Adrenal gland (tissue), 12 donors: Measurements from ENCODE around the gene LHPP. TPM values are rescaled to one million over a fixed set of nuclear protein-coding genes. Genes with fewer than 3 reads are reported as not detected.
A peak's percentile ranks its signal among the peaks of the same experiment; 100 is the strongest.

Experiments used
- DNase-seq, 7 donors: peaks; one replicate each; pipeline ENCODE4 v3.0.0-alpha.2; 2019 to 2020
- H3K27ac ChIP-seq, 5 donors: fragments of 200-600 bp; sonication (generic) in 4 of 5; 1 replicate in 3 of 5; 2 replicates in 2 of 5; pipeline versions ENCODE4 v1.5.1 to v1.8.0; 2016 to 2020; ENCODE audit warnings: mild to moderate bottlenecking in 1 of 5
- H3K27me3 ChIP-seq: fragments of 200-600 bp; 2 replicates; pipeline ENCODE4 v1.8.0; 2021
- H3K36me3 ChIP-seq, 2 donors: fragments of 200-600 bp; replicated peaks in 1 of 2; 1 replicate in 1 of 2; 2 replicates in 1 of 2; pipeline versions ENCODE4 v1.5.1 to v1.8.0; 2018 to 2022
- H3K4me1 ChIP-seq, 2 donors: fragments of 200-600 bp; replicated peaks in 1 of 2; 1 replicate in 1 of 2; 2 replicates in 1 of 2; pipeline versions ENCODE4 v1.5.1 to v1.8.0; 2018 to 2021
- H3K4me3 ChIP-seq, 4 donors: fragments of 200-600 bp; sonication (generic) in 3 of 4; one replicate each; pipeline ENCODE4 v1.5.1; 2016 to 2018
- H3K9me3 ChIP-seq, 3 donors: fragments of 200-600 bp; sonication (generic) in 1 of 3; replicated peaks in 1 of 3; 1 replicate in 2 of 3; 2 replicates in 1 of 3; pipeline versions ENCODE4 v1.5.1 to v1.8.0; 2016 to 2021
- POLR2A ChIP-seq, 2 donors: fragments of 450-650 bp; IDR thresholded peaks; one replicate each; pipeline ENCODE4 v1.6.1; 2017; ENCODE audit warnings: antibody characterized with exemption in 2 of 2, mild to moderate bottlenecking in 2 of 2, moderate library complexity in 1 of 2
- WGBS, 4 donors: extraction: QIAGEN DNeasy Blood & Tissue Kit in 2 of 4; methylation state at CpG; one replicate each; pipeline versions ENCODE4 v1.1.5 to v1.1.7; 2013 to 2017; 5-methylcytosine and 5-hydroxymethylcytosine counted together
- intact Hi-C, 2 donors: fragments of 100-400 bp; cut with DNase I; formaldehyde crosslinking; loops; one replicate each; pipeline versions ENCODE4 v1.14.1 to v1.15.0; 2022 to 2023
- polyA plus RNA-seq, 3 donors: library from polyadenylated mRNA; stranded (reverse); fragments of 200-250 nt in 2 of 3; fragments of 350-450 nt in 1 of 3; fragmentation: Illumina TruSeq in 1 of 3; extraction: RNeasy Lipid Tissue Mini Kit (QIAGEN cat#74804) in 1 of 3; gene quantifications; one replicate each; pipeline ENCODE4 v1.2.3, GENCODE V29; 2013 to 2014
- total RNA-seq, 9 donors: library from RNA; depleted of rRNA in 4 of 9; stranded (reverse); fragments of >200 nt in 4 of 9; fragments of 120-200 nt in 1 of 9; fragmentation: NEBNext Ultra II Directional in 1 of 9; extraction: Animal tissue kit (Norgen Biotek cat#: 25700) in 1 of 9; gene quantifications; one replicate each; pipeline versions ENCODE4 v1.1.0 to v1.2.4, GENCODE V29; 2013 to 2023
- TF ChIP-seq, protein P1 (sequence below), 6 experiments: fragments of 450-650 bp in 4 of 6; fragments of 200-600 bp in 2 of 6; sonication (generic) in 1 of 6; IDR thresholded peaks; 1 replicate in 5 of 6; 2 replicates in 1 of 6; pipeline versions ENCODE4 v1.5.1 to v1.8.0; 2016 to 2021; ENCODE audit warnings: antibody characterized with exemption in 6 of 6, mild to moderate bottlenecking in 2 of 6, moderate library complexity in 1 of 6
- donor health status: healthy with polysubstance abuse.
- donor health status: Bipolar disorder and iron deficiency.
- donor health status: DM: yes; HTN: yes; CAD: no.
- donor health status: DM: no; HTN: no; CAD: no.
- donor health status: DM: no; HTN: no; CAD: no.
- donor health status: DM: yes; HTN: yes; CAD: no.

Gene LHPP
- total and polyA plus RNA-seq, 12 donors: 10.5 to 70.1 (median 43.4) TPM

DNA sequence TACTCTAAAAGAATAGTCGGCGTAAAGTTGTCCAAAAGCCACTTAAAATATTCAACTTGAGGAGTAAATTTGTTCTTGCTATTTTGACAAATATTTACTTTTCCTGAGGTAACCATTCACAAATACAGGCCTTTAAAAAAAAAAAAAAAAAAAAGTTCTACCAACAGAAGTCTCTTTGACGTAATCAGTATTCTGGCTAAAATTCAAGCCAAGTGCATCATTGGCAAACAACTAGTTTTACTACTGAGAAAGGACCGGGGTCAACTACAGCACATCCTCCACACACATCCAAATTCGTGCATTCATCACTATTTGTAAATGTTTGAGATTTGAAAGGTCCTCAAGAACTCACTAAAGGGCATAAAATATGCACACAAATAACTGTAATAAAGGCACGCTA lies 44.9 kb upstream of the LHPP start:
- no peaks in the 10 kb centered on the region for H3K27me3 ChIP-seq
- H3K4me1 ChIP-seq: peaks cover 9 to 60% of the 10 kb centered on the region in 2 donors
- no peak overlapping the region for H3K27ac ChIP-seq
- no peak for TF ChIP-seq POLR2A (IDR thresholded peaks at IDR 0.05)
- TF ChIP-seq, protein P1, sequence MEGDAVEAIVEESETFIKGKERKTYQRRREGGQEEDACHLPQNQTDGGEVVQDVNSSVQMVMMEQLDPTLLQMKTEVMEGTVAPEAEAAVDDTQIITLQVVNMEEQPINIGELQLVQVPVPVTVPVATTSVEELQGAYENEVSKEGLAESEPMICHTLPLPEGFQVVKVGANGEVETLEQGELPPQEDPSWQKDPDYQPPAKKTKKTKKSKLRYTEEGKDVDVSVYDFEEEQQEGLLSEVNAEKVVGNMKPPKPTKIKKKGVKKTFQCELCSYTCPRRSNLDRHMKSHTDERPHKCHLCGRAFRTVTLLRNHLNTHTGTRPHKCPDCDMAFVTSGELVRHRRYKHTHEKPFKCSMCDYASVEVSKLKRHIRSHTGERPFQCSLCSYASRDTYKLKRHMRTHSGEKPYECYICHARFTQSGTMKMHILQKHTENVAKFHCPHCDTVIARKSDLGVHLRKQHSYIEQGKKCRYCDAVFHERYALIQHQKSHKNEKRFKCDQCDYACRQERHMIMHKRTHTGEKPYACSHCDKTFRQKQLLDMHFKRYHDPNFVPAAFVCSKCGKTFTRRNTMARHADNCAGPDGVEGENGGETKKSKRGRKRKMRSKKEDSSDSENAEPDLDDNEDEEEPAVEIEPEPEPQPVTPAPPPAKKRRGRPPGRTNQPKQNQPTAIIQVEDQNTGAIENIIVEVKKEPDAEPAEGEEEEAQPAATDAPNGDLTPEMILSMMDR (IDR thresholded peaks at IDR 0.05): no peak
- no peak overlapping the region for H3K4me3 ChIP-seq
- H3K36me3 ChIP-seq: no peaks in the 10 kb centered on the region
- peak in 2 of 7 donors; percentile 21 to 37 for DNase-seq
- 59 to 70% (median 65%) methylated on average over 6 of the region's 6 CpGs for WGBS, 4 donors
- intact Hi-C loops: no loop called here
- H3K9me3 ChIP-seq: no peaks in the 10 kb centered on the region

DNA sequence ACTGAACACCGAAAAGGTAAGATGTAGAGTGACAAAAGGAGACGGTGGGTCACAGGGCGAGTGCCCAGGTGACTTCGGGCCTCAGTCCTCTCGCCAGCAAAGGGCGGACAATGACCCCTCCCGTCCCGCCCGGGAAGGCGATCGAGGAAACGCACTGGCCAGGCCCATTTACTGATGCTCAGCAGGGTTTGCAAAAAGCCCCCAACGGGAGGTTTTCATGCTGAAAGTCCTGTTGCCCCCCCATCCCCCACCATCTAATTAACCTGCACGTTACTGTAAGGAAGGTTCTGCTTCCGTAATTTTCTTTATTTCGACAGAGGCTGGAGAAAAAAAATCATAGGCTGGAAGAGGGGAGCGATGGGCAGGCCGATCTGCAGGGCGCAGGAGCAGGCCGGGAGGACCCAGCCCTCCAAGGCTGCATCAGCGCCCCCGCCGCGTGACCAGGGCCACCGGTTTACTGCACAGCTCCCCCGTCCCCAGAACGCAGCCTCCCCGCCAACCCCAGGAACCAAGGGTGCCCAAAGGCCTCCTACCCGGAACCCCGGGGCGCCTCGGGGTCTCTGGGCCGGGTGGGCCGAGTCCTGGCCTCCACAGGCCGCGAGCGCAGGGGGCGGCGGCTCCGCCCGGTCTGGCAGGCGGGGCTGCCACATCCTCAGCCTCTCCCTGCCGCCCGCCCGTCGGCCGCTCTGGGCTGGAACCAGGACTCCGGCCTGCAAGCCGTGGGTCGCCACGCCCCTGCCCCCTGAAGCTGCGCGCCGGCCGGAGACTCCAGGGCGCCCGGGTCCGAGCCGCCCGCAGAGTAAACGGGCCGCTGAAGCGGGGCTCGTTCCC lies 43.5 kb upstream of the LHPP start:
- intact Hi-C loops: no loop called here
- no peaks in the 10 kb centered on the region for H3K27me3 ChIP-seq
- 3 to 7% (median 5%) methylated on average over 22 to 64 of the region's 64 CpGs for WGBS, 4 donors
- peak; percentile 64 to 79 (median 67) for DNase-seq
- peak overlapping the region; percentile 62 to 89 (median 86) for H3K4me3 ChIP-seq
- no peaks in the 10 kb centered on the region for H3K9me3 ChIP-seq
- H3K36me3 ChIP-seq: no peaks in the 10 kb centered on the region
- peak overlapping the region; percentile 43 to 96 (median 91) for H3K27ac ChIP-seq
- H3K4me1 ChIP-seq: peaks cover 9 to 60% of the 10 kb centered on the region in 2 donors
- no peak for TF ChIP-seq POLR2A (IDR thresholded peaks at IDR 0.05)
- TF ChIP-seq, protein P1 (IDR thresholded peaks at IDR 0.05): no peak

DNA sequence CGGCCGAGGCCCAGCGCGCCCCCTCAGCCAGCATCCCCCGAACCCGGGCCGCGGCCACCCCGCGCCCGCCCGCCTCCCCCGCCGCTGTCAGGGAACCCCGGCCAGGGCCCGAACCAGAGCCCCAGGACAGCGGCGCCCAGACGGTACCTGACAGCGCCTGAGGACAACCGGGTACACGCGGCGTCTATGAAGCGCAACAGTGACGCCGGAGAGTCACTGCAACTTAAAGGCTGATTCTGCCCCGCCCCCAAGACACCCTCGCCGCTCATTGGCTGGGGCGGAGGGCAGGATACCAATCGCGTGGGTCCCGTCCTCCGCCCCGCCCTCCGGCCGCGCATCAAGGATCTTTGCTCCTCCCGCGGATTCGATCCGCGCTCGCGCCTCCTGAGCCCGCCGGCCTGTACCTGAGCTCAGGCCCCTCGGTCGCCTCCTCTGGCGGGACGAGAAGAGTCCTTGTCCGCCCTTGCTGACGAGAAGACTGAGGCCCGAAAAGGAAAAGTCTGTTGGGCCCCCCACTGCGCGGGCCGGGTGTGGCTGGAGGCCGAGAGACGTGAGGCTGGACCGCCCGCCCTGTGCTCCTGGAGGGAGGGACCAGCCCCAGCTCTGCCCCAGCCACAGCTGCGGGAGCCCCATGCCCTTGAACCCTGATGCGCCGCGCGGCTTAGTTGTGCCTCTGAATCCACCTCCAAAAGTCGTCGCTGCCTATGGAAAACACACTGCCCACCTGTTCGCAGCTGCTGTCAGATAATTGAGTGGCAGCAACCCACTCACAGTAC lies 42.7 kb upstream of the LHPP start, which contains the start of gene OAT:
Gene OAT (minus strand): TSS at position 198 of the 776 bp plus-strand sequence. CDS start 6,752 bp downstream, outside the sequence.
- H3K27me3 ChIP-seq: no peaks in the 10 kb centered on the region
- no peaks in the 10 kb centered on the region for H3K36me3 ChIP-seq
- peak within 1 kb of the TSS; percentile 43 to 96 (median 91) for H3K27ac ChIP-seq
- H3K4me1 ChIP-seq: peaks cover 9 to 54% of the 10 kb centered on the region in 2 donors
- DNase-seq: peak; percentile 95 to 99 (median 98)
- WGBS, 4 donors: 2 to 11% (median 4%) methylated on average over 9 to 70 of the region's 70 CpGs
- TF ChIP-seq, protein P1 (IDR thresholded peaks at IDR 0.05): peak in 3 of 6 experiments; percentile 7 to 19 (median 17)
- TF ChIP-seq POLR2A (IDR thresholded peaks at IDR 0.05): peak; percentile 98 to 99
- intact Hi-C loops: no loop called here
- no peaks in the 10 kb centered on the region for H3K9me3 ChIP-seq
- peak within 1 kb of the TSS; percentile 62 to 89 (median 86) for H3K4me3 ChIP-seq

DNA sequence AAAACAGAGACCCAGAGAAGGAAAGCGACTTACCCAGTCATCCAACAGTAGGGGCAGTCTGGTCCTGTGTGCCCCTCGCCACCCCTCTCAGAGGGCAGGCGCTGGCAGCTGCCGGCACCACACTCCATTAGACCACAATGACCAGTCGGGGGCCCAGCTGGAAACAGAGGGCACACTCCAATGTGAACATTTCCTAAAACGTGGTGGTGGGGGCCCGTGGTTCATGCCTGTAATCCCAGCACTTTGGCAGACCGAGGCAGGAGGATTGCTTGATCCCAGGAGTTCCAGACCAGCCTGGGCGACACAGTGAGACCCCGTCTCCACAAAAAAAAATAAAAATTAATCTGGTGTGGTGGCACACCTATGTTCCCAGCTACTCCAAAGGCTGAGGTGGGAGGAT lies 42.0 kb upstream of the LHPP start:
- H3K27me3 ChIP-seq: no peaks in the 10 kb centered on the region
- H3K9me3 ChIP-seq: no peaks in the 10 kb centered on the region
- no peak overlapping the region for H3K4me3 ChIP-seq
- peaks cover 9 to 47% of the 10 kb centered on the region in 2 donors for H3K4me1 ChIP-seq
- no peaks in the 10 kb centered on the region for H3K36me3 ChIP-seq
- TF ChIP-seq POLR2A (IDR thresholded peaks at IDR 0.05): no peak
- TF ChIP-seq, protein P1 (IDR thresholded peaks at IDR 0.05): no peak
- 92 to 96% (median 94%) methylated on average over 10 of the region's 10 CpGs for WGBS, 4 donors
- H3K27ac ChIP-seq: peak overlapping the region in 1 of 5 donors; percentile 92
- intact Hi-C loops: no loop called here
- DNase-seq: peak in 3 of 7 donors; percentile 20 to 52 (median 30)
